ENCODE results near the gene SLC6A12.
"Not testable (repeated sequence)": the region's sequence is repeated elsewhere in the genome, so short reads cannot be mapped to it uniquely, and the experiment has no call there.

The SLC6A12 gene

GRCh38 chr12:214003-214741 lies at the start of gene SLC6A12:
Gene SLC6A12 (minus strand): TSS chr12:214157. CDS start chr12:209986, 4,171 bp downstream.
- no peak for DNase-seq

GRCh38 chr12:263574-263973 lies 49.6 kb upstream of the SLC6A12 start:
- no peak for DNase-seq

- DNase-seq = no peak
These were observed 48.9 kb upstream of the SLC6A12 start, which contains the start of gene SLC6A13 for GRCh38 chr12:262817-263216. Gene SLC6A13 (minus strand): TSS chr12:262836. CDS start chr12:260052, 2,784 bp downstream.

DNA sequence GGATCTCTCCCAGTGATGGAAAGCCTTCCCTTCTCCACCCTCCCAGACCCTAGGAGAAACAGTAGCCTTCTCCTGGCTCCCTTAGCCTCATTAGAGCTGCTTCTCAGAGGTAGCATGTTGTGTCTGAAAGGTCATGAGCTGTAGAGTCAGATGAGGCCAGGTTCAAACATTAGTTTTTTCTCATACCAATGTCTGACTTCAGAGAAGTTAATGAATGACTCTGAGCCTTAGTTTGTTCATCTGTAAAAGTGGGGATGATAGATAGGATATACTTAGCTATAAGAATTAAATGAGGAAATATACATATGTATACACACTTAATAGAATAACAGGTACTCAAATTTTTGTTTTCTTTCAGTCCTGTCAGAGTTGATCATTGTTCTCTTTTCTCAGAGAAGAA lies 48.2 kb upstream of the SLC6A12 start:
- no peak for DNase-seq

- DNase-seq = no peak
These were observed 43.8 kb upstream of the SLC6A12 start for GRCh38 chr12:257521-258321.

DNA sequence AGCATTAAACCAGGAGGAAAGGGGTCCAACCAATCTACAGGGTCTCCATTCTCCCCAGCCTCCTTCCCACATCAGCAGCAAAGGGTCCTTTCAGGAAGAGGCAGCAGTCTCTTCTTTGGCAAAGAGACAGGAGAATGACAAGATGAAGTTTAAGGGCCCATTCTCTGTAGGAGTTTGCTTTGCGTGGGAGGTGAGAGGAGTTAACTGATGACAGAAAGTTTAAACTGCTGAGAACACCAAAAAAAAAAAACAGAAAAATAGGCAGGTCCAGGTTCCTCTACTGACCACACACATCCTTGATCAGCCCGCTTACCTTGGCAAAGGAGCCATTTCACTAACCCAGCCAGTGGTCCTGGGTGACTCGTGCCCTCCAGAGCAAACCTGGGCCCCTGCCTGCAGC lies 43.0 kb upstream of the SLC6A12 start:
- DNase-seq = no peak

DNA sequence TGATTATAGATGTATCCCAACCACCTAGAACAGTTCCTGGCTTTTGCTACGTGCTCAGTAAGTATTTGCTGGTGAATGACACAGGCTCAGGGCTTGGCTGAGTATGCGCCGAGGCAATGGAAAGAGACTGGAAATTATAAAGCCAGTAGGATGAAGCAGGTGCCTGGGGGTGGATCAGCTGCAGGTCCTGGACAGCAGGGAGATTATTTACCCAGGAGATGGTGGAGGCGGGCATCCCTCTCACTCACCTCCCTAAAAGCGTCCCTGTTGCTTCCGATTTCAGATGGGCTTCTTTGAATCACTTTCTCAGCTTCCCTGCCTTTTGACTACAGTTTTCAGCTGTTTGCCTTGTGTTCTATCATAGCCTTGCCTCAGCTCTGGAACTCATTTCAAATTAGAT lies 42.3 kb upstream of the SLC6A12 start:
- no peak for DNase-seq

GRCh38 chr12:254912-255311 lies 41.0 kb upstream of the SLC6A12 start:
- DNase-seq = no peak

DNA sequence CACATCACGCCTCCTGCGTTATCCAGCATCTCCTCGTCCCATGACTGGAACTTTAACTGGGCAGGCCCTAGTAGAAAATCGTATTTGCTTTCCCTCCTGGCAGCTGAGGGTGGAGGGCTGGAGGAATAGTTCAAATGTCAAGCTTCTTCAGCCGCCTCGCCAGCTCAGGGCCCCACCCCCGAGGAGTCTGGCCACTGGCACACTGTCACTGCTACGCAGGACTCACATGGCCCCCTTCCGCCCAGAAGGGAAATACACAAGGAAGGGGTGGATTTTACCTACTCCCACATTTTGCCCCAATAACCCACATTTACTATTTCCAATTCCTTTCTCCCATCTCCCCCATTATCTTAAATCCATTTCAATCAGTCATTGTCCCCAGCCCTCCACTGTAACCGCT lies 40.1 kb upstream of the SLC6A12 start:
- DNase-seq = no peak

DNA sequence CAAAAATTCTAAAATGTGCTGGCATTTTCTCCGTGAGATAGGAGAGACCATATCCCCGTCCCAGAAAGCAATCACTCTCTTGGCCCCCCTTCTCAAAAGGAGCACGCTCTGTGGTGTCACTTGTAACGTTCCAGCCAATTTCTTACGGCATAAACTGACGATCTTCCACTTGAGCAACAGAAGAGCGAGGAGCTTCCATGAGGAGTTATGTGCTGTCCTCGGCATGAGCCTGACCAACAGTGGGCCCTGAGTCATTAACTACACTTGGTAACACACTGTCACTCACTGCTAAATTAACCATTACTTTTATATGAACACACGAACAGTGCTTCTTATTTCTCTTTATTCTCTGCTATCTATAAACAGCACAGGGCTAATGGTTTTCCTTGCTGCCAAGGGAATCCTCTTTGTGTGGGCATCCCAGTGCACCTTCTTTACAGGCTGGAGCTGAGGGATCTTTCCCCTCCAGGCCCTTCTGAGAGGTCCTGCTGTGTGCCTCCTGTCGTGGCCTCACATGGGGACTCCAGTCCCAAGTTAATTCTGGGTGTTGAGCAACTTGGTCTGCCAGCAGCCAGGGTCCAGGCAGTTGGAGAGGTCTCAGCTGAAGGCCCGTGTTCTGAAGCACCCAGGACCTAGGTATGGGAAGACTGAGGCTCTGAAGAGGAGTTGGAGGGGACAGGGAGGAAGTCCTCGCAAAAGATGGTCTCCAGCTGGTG lies 39.3 kb upstream of the SLC6A12 start:
- DNase-seq = no peak

DNA sequence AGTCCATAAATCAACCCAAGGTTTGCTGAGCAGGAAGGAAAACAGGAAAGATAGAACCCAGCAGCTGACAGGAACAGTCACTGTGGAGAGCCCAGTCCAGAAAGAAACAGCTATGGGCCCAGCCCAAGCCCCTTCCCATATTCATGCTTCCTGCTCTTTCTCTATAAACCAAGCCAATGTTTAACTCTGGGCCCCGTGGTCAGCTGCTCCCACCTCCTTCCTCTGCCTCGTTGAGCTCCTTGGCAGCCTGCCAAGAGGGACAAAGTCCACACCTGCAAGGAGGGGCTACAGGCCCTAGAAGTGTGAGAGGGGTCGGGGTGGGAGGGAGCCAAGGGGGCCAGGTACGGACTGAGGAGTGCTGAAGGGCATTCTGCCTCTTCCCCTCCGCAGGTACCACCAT lies 38.7 kb upstream of the SLC6A12 start:
- DNase-seq = no peak

GRCh38 chr12:247271-247670 lies 33.3 kb upstream of the SLC6A12 start:
- no peak for DNase-seq

DNA sequence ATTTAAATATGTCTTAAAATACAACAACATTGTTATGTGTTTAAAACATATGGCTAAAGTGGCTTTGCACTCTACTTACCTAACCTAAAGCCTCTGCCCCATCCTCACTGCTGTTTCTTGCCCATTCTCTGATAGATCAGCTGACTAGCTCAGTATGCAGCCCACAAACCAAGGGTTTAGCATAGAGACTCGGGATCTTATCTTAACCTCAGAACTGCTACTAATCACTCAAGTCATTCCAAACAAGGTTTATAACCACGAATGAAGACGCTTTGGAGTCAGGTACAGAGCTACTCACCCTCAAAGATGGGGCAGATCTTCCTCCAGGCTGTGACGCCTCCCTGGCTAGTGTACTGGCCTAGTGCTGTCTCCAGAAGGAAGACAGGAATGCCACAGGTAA lies 29.4 kb upstream of the SLC6A12 start:
- DNase-seq = no peak

DNA sequence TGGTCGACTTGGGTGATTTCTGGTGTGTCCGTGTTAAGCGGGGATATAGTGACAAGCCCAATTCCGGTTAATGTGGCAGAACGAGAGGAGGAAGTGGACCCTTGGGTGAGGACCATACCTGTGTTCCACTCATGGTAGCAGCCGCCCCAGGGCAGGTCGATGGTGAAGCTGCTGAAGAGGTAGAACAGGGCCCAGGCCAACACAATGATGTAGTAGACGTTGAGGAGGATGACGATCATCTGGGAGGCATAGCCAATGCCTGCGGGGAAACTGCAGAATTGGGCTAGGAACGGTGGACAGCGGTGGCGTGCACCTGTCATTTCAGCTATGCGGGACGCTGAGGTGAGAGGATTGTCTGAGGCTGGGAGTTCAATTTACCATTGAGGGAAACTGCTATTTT lies 28.5 kb upstream of the SLC6A12 start:
- no peak for DNase-seq

GRCh38 chr12:241266-241665 lies 27.3 kb upstream of the SLC6A12 start:
- no peak for DNase-seq

GRCh38 chr12:240566-240965 lies 26.6 kb upstream of the SLC6A12 start:
- no peak for DNase-seq

- no peak for DNase-seq
These were observed 24.9 kb upstream of the SLC6A12 start for GRCh38 chr12:238736-239398.

- no peak for DNase-seq
These were observed 24.2 kb upstream of the SLC6A12 start for GRCh38 chr12:238116-238515.

DNA sequence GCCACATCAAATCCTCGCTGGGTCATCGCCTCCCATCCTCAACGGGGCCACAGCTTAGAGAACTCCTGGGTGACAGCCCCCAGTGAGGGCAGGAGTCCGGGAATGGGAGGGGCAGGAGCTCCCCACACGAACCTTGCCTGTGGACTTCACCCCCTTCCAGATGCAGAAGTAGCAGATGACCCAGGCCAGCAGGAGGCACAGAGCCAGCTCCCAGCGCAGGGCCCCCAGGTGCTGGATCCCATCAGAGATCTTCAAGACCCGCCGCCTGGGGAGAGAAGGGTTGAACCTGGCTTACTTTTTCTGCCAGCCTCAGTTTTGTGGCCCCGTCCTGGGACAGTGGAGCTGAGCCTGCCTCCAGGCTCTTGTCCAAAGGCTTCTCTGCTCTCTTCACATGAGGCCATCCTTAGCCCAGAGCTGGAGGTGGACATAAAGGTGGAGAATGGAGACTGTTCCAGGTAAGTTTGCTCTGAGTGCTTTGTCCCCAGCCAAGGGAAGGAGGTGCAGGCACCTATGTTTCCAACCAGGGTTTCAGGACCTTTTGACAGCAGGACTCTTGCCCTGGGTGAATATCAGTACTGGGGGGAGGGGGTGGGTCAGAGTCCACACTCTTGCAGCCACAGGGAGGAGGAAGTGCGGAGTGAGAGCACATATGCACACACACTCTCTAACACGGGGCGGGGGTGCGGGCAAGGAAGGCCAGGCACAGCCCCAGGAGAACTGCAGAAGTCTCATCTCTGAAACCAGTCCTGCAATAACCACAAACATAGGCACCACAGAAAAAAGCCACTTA lies 23.3 kb upstream of the SLC6A12 start:
- no peak for DNase-seq

GRCh38 chr12:236445-236844 lies 22.5 kb upstream of the SLC6A12 start:
- no peak for DNase-seq

- DNase-seq = not testable (repeated sequence)
These were observed 22.0 kb upstream of the SLC6A12 start for GRCh38 chr12:235967-236366.

GRCh38 chr12:234891-235415 lies 21.0 kb upstream of the SLC6A12 start:
- no peak for DNase-seq

Data from activated T-cell treated with anti-CD3 and anti-CD28 coated beads, Interleukin-2, amount 50 U/mL, for 48 hours (primary cell).